CD4-positive, alpha-beta T cell treated with Interleukin-12 subunit alpha and Interleukin-12 subunit beta, for 1 hour (primary cell): Measurements from ENCODE around the gene TPM3.

ENCODE experiments used
- DNase-seq: peaks from one replicate; pipeline ENCODE4 v3.0.0-alpha.2; 2020

Gene TPM3

DNA sequence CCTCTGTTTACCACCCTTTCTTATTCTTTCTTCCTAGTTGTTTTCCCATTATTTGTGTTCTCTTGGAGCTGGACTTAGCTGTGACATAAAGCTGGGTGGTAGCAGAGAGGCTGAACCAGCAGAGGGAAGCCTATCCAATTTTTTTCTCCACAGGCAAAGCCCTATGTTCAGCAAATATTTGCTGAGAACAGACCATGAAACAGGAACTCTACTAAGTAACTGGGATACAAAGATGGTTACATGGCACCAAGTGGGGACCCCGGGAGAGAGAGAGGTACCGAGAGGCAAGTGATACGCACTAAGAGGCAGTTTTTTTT lies 7.6 kb upstream of the TPM3 start:
- DNase-seq: no peak

DNA sequence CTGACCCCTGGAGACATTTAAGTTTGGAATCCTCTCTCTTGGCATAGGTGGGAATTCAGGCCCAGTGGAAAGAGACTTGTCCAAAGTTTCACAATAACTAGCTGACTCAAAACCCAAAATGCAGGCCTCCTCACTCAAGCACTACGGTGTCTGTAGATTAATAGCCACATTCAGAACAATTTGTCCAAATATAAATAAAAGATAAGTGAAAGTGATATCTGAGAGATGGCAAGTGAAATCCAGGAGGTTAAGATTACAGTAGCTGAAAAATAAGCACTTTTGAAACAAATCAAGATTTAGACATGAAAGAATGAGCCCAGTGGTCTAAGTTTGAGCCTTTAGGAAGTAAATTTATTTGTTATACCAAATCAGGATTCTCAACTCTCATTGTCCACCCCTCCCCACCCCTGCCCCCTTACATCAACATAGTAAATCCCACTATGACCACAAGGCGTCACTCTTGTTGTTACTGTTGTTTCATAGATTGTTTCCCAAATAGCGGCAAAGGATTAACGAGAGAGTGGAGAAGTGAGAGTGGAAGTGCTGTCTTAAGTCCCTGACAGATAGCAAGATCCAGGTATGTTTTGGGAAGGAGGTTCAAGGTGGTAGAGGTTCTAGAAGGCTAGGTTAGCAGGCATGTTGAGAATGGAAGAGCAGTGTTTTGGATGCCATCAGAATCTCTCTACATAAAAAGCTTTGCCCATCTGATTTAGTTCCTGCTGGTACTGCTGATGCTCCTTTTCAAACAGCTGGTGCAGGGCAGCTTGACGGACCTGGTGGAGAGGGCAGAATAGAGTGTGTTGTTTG lies 7.1 kb upstream of the TPM3 start:
- DNase-seq: peak; percentile 72

DNA sequence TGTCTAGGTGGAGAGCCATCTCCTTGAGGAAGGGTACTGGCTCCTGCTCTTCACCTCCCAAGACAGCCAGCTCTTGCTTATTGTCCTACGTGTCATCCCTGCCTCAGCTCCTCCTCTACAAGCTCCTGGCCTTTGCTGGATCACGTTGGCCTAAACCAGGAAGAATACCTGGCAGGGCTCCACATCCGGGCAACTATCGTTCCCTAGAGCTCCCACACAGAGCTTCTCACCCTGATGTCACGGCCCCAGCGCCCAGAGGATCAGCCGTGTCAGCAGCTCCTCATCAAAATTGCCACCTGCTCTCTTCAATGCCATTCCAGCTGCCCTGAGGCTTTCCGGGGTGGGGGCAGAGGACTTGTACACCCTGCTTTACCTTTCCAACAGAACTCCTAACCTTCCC lies 1.9 kb upstream of the TPM3 start:
- no peak for DNase-seq

DNA sequence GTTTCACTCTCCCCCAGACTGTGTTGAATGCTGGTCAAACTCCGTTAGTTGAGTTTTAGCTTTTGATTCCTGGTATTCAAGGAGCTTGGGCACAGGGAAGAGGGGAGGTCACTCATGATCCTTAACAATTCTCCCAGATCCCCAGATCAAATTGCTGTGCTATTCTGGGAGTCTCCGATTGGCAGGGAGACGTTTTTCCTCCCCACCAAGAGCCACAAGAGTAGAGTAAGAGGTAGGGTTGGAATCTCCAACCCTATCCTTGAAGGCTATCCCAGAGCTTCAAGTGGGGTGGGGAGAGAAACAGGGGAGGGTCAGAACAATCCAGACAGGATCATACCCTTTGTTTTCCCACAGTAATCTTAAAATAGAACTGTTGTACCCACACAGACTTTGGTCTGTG lies 576 bp upstream of the TPM3 start:
- no peak for DNase-seq

DNA sequence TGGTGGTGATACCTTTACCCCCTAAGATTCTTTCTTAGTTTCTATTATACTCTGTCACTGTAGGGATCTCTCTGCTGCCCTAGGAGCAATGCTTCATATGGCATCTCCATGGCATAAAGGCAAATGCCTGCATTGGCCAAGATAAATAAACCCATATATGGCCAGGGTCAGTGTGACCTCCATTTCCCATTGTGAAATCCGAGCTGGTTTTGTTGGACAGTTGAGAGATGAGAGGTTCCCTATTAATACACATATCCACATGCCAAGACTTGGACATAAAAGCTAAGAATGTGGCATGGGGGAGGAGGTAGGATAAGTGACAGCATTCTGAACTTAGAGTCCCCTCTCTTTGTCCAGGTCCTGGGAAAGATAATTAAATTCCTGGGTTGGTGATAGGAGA lies 1.4 kb downstream of the TPM3 start:
- DNase-seq: no peak

DNA sequence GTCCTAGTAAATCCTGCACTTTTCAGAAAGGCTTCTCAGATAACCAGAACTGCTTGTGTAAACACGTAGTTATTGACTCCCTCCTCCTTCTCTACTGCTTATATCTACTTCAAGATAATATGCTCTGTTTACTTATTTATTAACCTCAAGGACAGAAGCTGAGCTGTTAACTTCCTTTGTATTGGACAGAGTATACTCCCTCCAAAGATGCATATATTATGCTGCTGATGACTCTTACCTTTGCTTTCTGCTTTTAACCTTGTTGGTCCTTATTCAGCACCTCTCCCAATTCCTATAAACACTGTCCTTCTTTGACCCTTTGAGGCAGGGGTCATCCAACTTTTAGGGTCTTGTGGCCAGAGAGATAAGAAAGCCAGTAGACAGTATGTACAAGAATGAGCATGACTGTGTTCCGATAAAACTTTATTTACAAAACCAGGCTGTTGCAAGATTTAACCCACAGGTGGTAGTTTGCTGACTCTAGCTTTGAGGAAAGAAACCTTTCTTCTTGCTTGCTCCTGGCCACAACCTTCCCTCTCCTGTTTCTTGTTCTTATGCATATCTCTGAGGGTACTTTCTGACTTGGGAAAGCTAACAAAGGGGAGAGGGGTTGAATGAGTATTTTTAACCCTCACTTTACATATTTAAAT lies 4.9 kb downstream of the TPM3 start:
- no peak for DNase-seq

DNA sequence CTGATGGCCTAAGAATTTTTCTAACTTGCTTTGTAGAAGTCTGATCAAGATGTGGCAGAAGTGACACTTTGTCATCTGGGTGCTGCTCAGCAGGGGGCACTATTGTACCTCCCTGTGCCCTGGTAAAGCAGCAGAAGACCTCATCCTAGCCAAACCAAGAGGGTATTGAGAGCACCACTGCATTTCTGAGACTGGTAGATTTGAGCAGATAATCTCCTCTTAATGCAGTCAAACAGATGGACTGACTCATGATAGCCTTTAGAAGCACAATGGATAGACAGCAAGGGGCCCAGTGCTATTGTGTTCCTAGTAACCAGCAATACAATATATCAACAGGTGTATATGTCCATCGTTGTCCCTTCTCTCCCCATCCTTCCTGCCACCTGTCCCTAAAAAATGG lies 5.7 kb downstream of the TPM3 start:
- peak; percentile 77 for DNase-seq

DNA sequence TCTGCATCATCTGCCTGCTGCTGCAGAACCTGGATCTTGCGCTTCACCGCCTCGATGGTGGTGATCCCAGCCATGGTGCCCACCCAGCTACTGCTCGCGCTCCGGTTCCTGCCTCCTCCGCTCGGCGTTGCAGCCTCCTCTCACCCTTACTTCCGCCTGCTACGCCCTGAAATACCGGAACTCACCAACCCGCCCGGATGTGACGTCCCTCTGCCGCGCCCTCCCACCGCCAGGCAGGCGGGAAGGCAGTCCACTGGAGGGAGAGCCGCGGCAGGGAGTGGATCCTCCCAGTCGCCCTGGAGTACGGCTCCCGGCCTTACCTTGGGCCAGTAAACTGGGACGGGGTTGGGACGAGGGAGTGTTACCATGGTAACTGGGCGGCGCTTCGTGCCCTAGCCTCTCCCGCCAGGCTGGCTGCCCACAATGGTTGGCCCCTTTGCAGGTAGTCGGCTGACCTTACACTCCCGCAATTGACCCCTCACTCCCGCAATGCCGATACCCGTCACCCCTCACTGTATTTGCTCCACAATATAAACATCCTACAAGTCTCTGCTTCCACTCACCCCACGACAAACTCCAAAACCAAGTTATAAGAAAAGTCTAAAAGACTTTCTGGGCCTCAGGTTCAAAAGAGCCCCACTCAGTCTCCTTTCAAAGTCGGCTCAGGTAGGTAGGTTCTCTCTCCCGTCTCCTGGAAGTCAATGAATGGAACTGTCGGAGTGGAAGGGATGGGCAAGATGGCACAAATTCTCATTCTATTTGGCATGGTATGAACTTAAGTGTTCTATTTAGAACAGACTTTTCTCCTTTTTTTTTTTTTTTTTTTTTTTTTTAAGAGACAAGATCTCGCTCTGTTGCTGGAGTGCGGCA lies 8.6 kb downstream of the TPM3 start:
- peak; percentile 92 for DNase-seq

DNA sequence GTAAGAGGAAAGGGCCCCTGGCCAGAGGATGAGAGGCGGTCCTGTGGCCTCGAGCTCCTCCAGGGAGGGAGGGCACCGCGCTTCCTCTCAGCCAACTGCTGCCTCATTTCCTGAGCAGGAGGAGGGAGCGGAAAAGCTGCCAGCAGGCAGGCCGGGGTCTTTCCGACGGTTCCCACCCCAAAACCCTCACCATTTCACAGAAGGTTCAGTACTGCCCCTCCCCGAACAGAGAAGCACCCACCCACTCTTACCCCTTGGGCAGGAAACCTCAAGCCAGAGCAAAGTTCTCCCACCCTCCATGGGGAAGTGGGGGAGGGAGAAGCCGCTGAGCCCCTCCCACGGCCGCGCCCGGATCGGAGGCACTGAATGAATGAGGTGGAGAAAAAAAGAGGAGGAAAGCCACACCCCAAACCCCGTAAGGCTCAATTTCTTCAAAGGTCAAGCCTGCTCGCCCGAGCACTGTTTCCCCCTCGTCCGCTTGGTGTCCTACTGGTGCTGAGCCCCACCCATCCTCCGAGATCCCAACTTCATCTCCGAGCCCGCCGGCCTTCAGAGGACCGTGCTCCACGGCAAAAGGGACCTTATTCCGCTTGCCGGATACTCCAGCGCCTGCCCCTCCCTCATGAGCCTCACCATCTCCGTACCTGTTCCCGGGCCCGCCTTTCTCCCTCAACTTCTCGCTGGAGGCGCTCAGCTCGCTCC lies 9.4 kb downstream of the TPM3 start:
- DNase-seq: peak; percentile 79

DNA sequence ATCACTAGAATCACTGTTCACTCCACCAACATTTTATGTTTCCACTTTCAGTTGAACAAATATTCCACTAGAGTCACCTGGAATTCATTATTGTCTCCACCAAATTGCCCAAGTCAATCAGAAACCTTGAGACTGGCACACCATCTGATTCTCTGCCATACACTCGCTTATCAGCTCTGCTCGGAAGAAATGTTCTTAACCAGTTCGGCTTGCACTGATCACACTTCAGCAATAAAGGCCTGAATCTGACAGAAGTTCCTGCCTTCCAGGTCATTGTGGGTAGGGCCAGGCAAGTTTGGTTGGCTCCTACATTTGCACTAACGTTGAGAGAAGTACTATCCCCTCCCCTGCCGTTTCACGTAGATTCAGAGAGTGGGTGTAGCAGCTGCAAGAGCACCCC lies 10.0 kb downstream of the TPM3 start:
- no peak for DNase-seq

DNA sequence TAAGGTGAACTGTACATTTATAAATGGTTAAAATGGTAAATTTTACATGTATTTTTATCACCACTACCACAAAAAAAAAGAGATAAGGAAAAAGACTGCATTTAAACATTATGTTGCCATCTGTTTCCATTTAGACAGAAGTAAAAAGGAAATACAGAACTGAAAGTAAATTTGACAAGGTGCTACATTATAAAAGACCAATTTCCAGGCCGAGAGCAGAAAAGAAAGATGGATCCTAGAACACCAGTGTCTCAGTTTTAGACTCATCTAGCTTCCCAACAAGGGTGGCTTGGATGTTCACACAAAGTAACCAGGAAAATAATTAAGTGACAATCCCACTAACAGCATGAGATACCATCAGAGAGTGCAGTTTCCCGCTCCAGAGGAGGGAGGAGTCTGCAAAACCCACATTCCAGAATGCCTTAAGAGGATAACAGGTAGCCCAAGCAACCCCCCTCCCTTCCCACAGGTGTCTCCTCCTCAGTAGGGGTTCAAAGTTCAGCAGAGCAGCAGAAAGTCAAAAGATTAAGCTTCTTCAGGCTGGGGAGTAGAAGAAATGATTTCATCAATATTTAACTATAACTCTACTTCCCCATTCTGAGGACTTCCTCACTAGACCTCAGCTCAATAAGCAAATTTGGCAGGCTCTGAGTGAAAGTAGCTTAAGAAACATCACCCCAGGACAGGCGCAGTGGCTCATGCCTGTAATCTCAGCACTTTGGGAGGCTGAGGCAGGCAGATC lies 11.8 kb downstream of the TPM3 start:
- DNase-seq: no peak

DNA sequence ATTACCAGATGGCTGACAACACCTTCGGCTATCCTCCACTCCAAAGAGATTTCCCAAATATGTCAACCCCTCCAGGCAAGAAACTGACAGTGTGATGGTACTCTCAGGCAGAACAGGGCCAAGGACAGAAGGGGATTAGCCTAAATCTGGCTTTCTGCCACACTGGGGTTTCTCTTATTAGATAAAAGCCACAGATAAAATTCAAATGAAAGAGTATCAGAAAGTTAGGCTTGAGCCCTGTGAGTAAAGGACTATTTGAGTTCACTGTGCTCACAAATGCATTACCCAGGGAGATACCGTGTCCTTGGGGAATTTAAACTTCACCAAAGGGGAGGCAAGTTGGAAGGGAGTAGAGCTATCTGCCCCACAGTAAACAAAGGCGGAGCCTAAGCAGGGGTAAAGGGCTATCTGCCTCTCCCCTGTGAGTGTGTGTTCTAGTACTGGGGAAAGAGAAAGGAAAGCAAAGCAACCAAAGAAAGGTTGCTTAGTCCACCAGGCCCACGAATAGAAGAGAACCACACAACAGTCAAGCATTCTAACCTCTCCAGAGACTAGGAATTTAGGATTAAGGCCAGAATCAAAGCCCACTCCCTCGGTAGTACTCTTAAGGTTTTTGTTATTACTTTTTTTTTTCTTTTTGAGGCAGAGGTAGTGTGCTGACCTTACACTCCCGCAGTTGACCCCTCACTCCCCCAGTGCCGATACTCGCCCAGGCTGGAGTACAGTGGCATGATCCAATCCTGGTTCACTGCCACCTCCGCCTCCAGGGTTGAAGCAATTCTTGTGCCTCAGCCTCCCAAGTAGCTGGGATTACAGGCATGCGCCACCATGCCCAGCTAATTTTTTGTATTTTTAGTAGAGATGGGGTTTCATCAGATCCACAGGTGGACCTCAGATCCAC lies 12.7 kb downstream of the TPM3 start:
- peak; percentile 24 for DNase-seq

DNA sequence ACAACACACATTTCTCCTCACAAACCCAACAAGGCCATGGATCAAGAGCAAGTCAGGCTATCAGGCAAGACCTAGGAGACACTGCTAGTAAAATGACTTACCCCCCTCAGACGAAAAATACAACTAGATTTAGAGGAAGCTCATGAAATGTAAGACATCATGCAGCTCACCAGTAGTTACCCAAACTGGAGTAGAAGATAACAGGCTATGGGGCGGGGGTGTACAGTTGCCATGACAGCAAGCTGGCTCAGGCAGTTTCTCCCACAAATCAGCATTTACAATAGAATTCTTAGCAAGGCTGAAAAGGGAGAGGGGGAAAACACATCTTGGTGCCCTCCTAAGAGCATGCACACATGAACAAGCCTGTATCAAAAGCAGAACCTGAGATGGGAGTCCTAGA lies 13.9 kb downstream of the TPM3 start:
- no peak for DNase-seq

DNA sequence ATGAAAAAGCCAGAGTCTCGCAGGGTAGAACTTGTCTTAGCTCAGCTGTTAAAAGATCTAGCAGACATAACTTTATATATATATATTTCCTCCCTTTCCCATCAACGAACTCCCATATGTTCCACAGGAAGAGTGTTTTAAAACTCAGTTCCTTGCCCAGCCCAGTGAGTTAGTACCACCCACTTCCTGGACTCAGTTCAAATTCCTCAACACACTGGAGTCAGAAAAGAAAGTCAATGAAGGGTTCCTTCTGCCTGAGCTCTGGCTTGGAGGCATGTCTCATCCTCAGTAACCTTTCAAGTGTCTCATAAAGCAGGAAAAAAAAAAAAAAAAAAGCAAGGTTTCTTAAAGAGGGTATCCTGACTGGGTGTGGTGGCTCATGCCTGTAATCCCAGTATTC lies 15.6 kb downstream of the TPM3 start:
- DNase-seq: no peak

DNA sequence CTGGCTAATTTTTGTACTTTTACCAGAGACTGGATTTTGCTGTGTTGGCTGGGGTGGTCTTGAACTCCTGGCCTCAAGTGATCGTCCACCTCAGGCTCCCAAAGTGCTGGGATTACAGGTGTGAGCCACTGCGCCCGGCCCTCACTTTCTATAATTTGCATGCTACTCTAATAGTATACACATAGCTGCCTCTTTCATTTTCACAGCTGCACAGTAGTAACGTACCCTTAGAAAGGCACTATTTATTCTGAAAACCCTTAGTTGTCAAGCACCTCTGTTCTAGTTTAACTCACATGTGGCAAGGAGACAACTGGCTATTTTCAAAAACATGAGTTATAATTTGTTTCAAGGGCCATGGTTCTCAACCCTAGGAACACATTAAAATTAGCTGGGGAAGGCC lies 17.2 kb downstream of the TPM3 start:
- DNase-seq: no peak

DNA sequence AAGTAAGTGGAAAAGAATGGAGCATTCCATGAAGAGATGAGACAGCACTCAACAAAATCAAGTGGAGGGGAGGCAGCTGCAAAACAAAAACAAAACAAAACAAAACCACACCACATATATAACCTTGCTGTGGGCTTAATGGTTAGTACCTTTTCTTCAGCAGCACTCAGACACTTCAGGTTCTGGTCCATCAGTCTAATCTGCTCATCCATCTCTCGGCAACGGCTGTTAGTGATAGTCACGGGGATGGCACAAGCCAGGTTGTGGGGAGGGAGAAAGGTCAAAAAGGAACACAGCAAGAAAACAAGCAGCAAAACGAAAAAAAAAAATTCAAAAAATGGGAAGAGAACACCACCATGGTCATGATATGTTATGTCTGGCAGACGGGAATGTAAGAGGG lies 20.0 kb downstream of the TPM3 start:
- no peak for DNase-seq

DNA sequence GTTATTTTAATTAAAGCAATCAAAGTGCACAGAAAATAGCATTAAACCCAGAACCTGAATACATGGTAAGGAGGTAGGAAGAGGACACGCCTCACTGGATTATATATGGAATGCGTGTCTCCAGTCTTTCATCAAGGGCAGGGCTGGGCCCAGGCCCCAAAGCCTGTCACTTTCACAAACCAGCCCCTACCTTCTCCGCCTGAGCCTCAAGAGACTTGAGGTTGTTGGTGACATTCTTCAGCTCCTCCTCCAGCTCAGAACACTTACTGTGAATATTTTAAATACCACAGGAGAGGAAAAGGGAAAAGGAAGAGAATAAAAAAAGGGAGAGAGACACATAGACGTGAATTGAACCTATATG lies 20.7 kb downstream of the TPM3 start:
- no peak for DNase-seq

DNA sequence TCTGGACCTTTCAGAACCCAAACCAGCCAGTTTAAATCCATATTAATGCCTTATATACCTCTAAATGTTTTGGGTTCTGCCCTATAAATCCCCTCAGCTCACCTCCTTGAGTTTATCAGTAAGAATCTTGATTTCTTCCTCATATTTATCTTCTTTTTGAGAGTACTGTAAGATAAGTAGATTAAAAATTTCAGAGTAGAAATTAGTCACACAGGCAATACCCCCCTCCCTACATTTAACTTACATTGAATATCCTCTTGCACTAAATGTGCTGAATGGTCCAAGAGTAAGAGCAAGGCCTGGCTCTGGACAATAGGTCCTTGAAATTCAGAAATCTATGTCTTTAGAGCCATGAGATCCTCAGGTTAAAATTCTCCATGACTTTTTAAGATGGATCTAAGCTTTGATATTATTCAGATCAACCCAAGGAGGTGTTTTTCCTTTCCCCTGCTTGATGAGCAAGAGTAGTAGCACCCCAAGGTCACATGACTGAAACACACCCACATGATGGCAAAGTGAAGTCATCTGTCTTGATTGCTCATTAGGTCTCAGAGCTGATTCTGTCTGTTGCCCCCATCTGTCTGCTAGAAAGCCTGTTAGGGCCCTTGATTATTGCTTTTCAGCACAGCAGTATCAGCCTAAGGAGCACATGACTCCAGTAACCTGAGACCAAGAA lies 21.2 kb downstream of the TPM3 start:
- DNase-seq: no peak

DNA sequence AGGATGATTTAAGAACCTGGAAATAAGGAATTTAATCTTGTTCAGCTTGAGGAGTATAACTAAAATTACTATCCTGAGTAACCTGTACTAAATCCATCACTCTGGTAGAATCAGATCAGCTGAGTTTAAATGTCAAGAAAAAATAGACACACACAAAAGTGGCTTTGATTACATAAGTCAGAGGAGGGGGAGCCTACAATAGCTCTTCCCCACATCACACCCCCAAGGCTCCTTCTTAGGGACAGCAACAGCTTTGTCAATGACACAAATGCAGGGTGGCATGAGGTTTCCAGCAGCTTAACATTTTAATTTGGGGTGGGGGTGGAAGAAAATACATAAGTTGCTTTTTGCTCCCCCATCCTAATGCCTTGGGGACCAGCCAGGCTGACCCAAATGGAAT lies 24.4 kb downstream of the TPM3 start:
- no peak for DNase-seq

DNA sequence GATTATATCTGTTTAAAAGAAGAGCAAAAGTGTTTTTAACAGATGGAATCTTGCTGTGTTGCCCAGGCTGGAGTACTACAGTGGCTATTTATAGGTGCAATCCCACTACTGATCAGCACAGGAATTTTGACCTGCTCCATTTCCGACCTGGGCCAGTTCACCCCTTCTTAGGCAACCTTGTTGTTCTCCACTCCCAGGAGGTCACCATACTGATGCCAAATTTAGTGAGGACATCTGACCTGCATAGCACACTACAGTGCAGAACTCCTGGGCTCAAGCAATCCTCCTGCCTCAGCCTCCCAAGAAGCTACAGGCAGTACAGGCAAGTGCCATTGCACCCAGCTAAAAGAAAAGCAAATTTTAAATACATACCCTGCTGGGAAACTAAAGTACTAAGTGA lies 25.7 kb downstream of the TPM3 start:
- no peak for DNase-seq

DNA sequence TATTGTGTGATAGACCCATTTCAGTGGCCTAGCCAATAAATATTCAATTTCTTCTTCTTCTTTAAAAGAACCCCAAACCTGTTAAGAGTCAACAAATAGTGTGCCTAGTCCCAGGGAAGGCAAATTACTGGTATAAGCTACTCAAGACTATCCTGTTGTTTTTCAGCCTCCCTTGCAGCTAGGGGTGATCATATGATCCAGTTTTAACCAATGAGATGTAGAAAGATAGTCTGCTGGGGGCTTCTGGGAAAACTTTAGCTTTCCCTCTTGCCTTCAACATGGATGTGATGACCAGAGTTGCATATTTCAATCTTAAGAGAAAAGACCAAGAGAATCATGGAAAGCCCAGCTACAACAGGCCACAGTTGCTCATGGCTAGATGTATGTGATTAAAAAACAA lies 32.3 kb downstream of the TPM3 start:
- no peak for DNase-seq
